Measurements from ENCODE around the gene BCAR1.

BCAR1 gene

GRCh38 chr16:75238853-75239541 is 12.4 kb downstream of the BCAR1 start:
- peak; percentile 55 for DNase-seq

DNA sequence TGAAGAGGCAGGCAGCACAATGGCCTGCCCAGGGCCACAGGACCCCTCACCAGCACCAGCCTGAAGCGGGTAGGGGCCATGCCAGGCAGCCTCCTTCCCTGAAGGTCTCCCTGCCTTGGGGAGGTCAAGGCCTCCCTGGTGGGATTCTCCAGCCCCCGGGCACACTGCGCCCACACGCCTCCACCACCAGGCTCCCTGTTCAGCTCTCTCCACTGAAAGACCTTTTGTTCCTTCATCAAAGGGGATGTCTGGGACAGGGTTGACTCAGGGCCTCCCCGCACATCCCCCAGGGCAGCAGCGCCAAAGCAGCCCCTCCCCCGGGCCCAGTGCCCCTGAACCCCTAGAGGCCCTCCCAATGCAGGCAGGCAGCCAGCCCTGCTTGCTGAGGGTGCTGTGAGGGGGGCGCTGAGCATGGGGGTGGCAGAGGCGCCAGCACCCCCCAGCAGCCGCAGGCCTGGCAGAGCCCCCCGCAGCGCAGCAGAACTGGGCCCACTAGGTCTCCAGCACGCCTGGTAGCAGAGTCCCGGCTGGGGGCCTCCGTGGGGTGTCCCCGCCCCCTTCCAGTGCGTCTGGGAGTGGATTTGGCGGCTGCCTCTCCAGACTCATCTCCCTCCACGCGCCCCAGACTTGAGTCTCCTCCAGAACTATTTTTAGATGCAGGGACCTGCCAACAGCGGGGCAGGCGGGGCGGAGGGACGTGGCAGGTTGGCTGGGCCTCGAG is 13.1 kb downstream of the BCAR1 start:
- peak; percentile 77 for DNase-seq

DNA sequence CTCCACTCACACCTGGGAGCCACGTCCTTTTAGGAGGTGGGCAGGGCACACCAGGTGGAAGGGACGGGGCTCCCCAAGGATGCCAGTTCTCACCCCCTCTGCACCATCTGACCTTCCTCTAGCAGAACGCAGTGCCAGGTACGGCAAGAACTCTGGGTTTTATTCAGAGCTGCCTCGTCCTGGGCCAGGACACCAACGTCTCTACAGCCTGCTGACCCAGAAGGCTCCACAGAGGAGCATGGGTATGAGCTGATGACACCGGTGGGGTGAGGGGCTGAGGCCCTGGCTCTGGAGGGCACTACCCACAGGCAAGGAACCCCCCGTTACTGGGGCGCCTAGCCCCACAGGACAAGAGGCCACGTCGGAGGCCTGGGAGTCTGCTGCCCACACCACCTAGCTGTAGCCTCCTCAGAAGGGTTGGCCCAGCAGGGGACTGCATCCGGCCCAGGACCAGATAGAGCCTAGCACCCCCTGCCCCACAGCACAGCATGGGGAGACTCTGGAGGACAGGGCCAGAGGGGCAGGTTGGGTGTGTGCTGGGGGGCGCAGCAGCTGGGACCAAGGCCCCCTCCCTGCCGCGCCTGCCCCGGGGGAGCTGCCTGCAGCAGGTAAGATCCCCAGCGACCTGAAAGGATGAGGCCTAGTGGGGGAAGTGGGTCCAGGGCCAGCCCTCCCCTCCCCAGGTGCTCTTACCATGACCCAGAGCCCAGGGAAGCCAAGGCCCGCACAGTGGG is 13.9 kb downstream of the BCAR1 start:
- no peak for DNase-seq

- no peak for DNase-seq
Observed at GRCh38 chr16:75236736-75237397, 14.6 kb downstream of the BCAR1 start.

DNA sequence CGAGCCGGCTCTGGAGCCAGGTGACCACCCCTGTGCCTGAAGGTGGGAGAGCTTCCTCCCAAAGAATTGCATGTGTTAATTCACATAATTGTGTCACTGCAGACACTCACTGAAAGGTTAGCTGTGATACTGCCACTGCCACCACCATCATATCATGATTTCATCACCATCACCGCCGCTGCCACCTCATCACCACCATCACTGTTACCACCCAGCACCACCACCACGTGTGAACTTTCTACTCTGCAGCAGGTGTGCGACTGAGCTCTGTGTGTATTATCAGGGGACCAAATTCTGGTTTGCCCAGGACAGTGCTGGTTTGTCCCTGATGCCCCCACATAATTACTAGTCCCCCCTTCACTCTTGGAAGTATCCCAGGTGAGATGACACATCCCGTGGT is 15.2 kb downstream of the BCAR1 start:
- no peak for DNase-seq

- DNase-seq: no peak
Observed at GRCh38 chr16:75235721-75236193, 15.7 kb downstream of the BCAR1 start.

- no peak for DNase-seq
Observed at GRCh38 chr16:75234856-75235696, 16.3 kb downstream of the BCAR1 start.

- no peak for DNase-seq
Observed at GRCh38 chr16:75233611-75233938, 17.8 kb downstream of the BCAR1 start.

GRCh38 chr16:75231570-75231969 is 19.9 kb downstream of the BCAR1 start:
- DNase-seq: no peak

GRCh38 chr16:75230471-75231110 is 20.8 kb downstream of the BCAR1 start:
- DNase-seq: no peak

DNA sequence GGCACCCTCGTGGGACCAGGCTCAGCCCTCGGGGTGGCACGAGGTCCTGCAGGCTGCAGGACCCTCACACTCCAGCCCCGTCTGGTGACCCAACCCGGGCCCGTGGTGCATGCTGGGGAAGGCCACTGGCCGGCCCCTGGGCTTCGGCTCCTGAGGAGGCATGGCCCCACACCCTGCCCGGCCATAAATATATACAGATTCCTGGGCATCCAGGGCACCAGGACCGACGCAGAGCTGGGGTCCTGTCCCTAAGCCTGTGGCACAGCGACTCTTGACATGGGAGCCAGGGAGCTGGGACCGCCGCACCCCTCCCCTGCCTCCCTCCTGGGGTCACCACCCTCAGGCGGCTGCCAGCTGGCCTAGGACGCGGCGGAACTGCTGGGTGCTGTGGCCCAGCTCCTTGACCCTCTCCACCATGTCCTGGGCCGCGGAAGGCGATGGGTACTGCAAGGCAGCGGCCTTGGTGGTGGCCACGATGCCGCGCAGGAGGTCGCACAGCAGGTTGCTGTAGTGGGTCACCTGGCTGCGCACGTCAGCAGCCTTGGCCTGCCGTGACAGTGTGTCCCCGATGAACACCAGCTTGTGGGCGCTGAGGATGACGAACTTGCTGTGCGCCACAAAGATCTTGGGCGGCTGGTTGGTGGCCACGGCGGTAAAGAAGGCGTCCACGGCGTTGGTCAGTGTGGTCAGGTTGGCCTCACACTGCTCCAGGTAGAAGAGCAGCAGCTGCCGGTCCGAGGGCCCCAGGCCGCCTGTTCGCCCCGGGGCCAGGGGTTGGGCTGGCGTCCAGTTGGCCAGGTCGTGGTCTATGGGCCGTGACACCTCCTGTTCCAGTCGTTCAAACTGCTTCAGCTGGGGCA is 22.0 kb downstream of the BCAR1 start:
- no peak for DNase-seq

DNA sequence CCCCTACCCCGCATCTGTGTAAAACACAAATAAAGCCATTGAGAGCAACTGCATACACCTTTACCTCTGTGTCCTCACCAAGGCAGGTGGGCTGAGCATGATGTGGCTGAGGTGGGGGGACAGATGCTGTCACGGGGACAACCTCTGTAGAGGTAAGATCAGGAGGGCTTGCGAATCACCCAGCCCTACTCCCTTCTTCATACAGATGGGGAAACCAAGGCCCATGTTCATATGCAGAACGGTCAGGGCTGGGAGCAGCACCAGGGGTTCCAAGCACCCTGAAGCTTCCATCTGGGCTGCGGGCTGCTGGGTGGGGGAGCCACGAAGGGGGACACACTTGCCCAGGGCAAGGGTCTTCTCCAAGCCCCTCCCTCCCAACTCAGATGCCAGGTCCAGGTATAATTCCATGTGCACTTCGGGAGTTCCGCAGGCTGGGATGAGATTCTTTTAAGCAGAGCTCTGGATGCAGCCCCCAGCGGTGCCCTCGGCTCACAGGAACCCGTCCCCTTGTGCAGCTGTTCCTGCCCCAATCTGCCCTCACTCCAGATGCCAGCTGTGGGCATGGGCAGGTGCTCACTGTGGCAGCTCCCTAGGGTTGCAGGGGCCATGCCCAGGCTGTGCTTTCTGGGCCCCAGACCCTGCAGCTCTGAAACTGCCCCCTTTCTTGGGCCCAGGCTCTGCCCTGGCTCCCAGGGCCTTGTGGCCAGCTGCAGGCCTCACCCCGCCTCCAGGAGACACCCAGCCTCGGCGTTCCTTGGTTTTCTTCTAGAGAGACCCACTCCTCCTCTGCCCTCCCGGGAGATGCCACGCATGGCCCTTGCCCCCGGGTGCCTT is 23.1 kb downstream of the BCAR1 start:
- DNase-seq: no peak

DNA sequence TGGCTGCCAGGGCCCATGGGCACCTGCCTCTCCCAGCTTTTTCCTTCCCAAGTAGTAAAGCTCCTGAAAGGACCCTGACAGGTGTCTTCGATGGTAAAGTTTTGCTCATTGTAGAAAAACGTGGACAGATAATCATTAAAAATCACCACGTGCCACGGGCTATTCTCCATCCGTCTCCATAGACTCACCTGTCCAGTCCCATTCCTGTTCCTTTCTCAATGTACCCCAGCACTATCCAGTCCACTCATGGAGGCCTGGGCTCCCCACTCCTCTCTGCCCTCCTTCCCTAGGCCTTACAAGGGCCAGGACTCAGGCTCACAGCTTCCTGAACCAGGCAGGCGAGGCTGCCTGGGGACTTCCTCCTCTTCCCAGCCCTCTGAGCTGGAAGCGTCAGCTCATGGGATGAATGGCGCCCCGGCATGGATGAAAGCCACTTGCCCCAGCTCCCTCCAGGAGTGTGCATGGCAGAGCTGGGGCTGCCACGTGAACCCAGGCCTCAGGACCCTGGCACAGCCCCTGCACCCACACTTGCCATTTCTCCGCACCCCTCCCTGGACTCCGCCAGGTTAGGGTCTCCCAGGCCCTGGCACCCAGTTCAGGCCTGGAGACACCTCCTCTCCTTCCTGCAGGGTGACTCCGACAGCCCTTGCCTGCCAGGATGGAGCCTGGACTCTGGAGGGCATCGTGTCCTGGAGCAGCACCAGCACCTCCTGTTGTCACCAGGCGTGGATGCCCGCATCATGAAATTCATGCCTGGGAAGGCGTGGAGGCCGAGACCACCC is 23.9 kb downstream of the BCAR1 start:
- no peak for DNase-seq

DNA sequence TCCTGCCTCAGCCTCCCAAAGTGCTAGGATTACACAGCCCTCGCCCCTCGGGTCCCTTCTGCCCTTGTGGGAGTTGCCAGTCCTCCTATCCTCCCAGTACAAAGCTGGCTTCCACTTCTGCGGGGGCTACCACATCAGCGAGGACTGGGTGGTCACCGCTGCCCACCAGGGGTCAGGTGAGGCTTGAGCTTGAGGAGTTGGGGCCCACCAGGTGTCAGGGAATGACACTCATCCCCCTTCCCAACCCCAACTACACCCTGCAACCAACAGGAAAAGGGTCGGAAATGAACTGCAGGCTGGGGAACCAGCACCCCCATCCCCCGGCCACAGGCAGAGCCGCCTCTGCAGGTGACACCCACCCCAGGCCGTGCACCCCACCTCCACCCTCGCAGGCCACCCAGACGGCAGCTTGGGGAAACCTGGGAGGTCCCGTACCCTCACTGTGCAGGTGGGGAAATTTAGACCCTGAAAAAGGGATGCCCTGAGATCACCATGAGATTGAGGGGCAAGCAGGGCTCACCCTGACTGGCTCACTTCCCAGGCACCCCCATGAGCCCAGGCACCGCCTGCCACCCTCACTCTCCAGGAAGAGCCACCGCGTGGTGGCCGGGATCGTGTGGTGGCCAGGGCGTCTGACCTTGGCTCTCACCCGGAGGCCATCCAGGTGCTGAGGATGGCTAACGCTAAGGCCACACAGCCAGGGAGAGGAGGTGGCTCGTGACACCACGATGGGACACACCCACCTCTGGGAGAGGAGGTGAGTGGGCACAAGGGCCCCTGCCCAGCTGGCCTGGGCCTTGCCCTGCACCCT is 24.7 kb downstream of the BCAR1 start:
- DNase-seq: no peak

GRCh38 chr16:75225678-75226515 is 25.5 kb downstream of the BCAR1 start:
- no peak for DNase-seq

DNA sequence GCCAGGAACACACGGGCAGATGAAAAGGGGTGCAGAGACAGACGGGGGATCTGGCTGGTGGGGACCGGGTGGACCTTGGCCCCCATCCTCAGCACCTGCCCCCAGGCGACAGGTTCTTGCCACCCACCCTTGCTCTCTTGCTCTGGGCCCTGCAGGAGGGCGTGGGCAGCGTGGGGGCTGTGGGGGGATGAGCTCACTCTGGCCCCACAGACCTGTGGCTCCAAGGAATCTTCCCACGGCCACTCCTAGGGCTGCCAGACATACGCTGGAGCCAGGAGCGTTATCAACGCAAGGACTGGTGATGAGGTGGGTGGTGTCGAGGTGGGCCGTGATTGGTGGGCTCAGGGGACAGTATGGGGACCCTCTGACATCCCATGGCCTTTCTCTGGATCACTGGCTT is 26.3 kb downstream of the BCAR1 start:
- no peak for DNase-seq

Measured in EL (cell line).